GM12865 (cell line): ENCODE results near the gene NAV1.

Experiments used
- DNase-seq: peaks from one replicate; pipeline ENCODE4 v3.0.0; 2010; ENCODE audit warnings: low read depth
- H3K4me3 ChIP-seq: 2 replicates; pipeline ENCODE4 v1.5.1; 2011; ENCODE audit warnings: mild to moderate bottlenecking, low read depth, low read length, control low read depth
- TF ChIP-seq, protein P1 (sequence below): IDR thresholded peaks from 2 replicates; pipeline ENCODE4 v1.5.1; 2011; ENCODE audit warnings: low read length, control low read depth, low read depth, inconsistent platforms; ENCODE audit not compliant: insufficient read depth; ENCODE audit errors: missing control alignments

The NAV1 gene

DNA sequence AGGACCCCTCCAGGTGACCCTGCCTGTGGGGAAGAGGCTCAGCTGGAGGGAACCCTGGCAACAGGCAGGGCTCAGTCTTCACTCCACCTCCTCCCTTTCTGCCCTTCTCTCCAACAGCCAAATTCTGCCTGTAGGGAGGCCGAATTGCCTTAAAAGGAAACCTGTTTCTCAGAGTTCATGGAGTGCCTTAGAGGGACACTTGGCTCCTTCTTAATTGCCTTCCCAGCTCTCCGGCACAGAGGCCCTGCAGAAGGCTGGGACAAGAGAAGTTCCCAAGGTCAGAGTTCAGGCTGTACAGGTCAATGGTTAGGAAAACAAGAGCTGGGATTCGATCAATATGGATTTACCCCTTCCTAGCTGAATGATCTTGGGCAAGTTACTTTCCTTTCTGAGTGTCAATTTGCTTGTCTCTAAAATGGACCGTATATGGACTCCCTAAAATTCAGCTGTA, 38.2 kb upstream of the NAV1 start:
- DNase-seq = no peak
- no peak overlapping the region for H3K4me3 ChIP-seq
- TF ChIP-seq, protein P1, sequence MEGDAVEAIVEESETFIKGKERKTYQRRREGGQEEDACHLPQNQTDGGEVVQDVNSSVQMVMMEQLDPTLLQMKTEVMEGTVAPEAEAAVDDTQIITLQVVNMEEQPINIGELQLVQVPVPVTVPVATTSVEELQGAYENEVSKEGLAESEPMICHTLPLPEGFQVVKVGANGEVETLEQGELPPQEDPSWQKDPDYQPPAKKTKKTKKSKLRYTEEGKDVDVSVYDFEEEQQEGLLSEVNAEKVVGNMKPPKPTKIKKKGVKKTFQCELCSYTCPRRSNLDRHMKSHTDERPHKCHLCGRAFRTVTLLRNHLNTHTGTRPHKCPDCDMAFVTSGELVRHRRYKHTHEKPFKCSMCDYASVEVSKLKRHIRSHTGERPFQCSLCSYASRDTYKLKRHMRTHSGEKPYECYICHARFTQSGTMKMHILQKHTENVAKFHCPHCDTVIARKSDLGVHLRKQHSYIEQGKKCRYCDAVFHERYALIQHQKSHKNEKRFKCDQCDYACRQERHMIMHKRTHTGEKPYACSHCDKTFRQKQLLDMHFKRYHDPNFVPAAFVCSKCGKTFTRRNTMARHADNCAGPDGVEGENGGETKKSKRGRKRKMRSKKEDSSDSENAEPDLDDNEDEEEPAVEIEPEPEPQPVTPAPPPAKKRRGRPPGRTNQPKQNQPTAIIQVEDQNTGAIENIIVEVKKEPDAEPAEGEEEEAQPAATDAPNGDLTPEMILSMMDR = no peak

DNA sequence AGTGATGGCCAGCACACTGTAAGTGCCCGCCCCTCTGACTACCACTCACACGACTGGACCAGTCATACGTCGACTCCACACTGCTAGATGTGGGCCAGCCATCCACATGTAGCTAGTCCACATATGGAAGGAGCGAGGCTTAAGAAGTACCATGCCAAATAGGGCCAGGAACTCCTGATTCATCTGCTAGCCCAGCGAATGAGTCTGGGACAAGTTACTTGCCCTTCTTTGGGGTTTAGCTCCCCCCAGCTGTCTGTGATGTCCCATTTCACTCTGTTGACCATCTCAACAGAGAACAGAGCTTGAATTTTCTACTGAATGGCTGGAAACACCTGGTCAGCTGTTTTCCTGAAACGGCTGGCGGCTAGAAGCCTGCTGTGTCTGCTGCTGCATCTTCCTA, 37.8 kb upstream of the NAV1 start:
- DNase-seq = no peak
- TF ChIP-seq, protein P1 = no peak
- no peak overlapping the region for H3K4me3 ChIP-seq

DNA sequence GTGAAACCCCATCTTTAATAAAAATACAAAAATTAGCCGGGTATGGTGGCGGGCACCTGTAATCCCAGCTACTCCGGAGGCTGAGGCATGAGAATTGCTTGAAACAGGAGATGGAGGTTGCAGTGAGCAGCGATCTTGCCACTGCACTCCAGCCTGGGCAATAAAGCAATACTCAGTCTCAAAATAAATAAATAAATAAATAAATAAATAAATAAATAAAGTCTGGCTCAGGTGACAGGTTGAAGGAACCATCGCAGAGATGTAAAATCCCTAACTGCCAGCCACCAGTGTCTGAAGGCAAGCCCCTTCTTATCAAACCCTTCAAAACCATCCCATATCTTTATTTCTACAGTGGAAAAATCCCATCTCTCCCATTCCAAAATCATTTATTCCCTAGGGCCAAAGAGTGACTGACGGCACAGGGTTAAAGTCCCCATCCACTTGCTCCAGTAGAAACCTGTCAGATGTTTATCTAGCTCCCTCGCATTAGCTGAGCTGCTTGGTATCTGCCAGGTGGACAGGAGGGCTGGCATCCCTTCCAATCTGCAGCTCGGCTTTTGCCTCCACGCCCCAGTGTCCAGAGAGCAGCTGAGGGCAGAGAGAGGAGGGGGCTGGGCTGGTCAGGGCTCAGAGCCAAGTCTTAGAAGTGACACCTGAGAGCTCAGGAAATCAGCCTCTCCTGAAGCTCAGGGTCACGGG, 37.0 kb upstream of the NAV1 start:
- no peak overlapping the region for H3K4me3 ChIP-seq
- no peak for DNase-seq
- TF ChIP-seq, protein P1 = no peak

DNA sequence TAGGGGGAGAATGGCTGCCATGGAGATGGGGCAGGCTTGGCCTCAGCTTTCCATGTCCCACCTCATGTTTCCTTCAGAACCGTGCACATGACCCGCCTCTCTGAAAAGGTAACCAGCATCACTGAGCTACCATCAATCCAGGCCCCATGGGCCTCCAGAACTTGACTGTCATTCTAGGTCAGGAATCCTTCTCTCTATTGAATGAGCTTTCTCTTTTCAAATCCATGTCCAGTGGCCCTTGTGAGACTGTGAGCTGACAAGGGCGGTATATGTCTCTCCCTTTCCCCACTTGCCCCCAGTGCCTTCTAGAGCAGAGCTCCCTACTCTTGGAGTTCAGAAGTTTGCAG, 36.4 kb upstream of the NAV1 start:
- TF ChIP-seq, protein P1 = no peak
- no peak for DNase-seq

DNA sequence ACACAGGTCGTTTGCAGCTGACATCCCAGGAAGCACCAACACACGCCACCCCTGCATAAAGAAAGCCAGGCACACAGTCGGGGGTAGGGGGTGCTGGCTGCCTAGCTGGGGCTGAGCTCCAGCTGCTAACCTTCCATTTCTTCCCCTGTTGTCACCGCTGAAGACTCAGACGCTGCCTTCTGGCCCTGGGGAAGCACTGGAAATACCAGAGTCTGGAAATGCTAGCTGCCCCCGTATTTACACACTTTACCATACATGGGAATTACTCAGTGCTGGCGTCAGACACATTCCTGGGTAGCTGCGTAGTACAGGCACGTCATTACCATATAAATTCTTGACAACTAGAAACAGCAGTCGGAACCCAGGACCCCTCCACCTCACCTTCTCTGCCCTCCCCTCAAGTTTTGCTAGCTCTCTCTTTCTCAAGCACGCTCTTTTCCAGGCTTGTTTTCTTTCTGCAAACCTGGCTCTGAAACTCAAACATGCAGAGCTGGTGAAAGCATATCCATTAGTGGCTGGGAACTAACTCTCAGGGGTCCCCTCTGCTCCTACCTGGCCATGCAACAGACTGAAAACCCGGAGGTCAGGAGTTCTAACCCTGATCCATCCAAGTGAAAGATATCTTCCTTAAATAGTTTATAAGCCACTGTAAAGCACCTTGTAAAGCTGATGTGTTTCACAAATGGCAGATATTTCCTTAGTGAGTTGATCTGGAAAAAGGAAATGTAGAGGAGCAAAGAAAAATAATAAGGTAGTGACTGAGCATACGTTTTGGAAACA, 35.3 kb upstream of the NAV1 start:
- no peak overlapping the region for H3K4me3 ChIP-seq
- TF ChIP-seq, protein P1 = no peak
- DNase-seq = no peak

More for the DNA sequence above, 36.4 kb upstream of the NAV1 start:
- no peak overlapping the region for H3K4me3 ChIP-seq

DNA sequence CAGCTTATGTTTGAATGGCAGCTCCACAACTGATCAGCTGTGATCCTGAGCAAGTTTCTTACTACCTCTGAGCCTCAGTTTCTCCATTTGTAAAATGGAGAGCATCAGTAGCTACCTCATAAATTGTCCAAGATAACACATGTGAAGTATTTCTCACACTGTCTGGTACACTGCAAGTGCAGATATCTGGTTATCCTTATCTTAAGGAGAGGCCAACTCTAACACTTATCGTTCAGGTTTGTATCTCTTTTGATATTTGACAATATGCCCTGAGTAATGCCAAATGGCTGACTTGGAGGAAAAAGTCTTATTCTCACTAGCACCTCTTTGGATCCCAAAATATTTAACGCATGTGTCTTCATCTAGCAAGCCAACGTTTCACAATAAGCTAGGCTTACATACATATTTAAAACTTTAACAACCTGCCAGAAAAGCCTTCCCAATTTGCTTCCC, 34.7 kb upstream of the NAV1 start:
- DNase-seq = no peak
- TF ChIP-seq, protein P1 = no peak
- H3K4me3 ChIP-seq = no peak overlapping the region
